Loucy (cell line): ENCODE measurements around the gene MACC1.

Experiments
- H2AFZ ChIP-seq: fragments of 200-600 bp; sonication (generic); 2 replicates; pipeline ENCODE4 v1.6.0; 2016; ENCODE audit warnings: antibody characterized with exemption, mild to moderate bottlenecking, low read length, moderate library complexity
- H3F3A ChIP-seq: fragments of 200-600 bp; 2 replicates; pipeline ENCODE4 v1.6.0; 2016; ENCODE audit warnings: antibody characterized with exemption, low read depth, mild to moderate bottlenecking
- H3K27me3 ChIP-seq: fragments of 200-600 bp; sonication (generic); 2 replicates; pipeline ENCODE4 v1.6.1; 2014; ENCODE audit warnings: low read length, mild to moderate bottlenecking; ENCODE audit not compliant: insufficient read depth, poor library complexity, severe bottlenecking
- H3K36me3 ChIP-seq: fragments of 200-600 bp; sonication (generic); 2 replicates; pipeline ENCODE4 v1.6.1; 2016; ENCODE audit warnings: low read length; ENCODE audit not compliant: insufficient read depth
- H3K4me1 ChIP-seq: fragments of 200-600 bp; sonication (generic); 2 replicates; pipeline ENCODE4 v1.5.1; 2014; ENCODE audit warnings: low read length, mild to moderate bottlenecking; ENCODE audit not compliant: insufficient read depth, poor library complexity, severe bottlenecking
- H3K4me2 ChIP-seq: fragments of 200-600 bp; sonication (generic); 2 replicates; pipeline ENCODE4 v1.6.0; 2014; ENCODE audit warnings: antibody characterized with exemption, low read length, low read depth, mild to moderate bottlenecking; ENCODE audit not compliant: poor library complexity, severe bottlenecking
- H3K4me3 ChIP-seq: fragments of 200-600 bp; sonication (generic); 2 replicates; pipeline ENCODE4 v1.5.1; 2014; ENCODE audit warnings: low read length, mild to moderate bottlenecking, mixed read lengths; ENCODE audit not compliant: poor library complexity, severe bottlenecking
- H3K79me2 ChIP-seq: fragments of 200-600 bp; sonication (generic); 2 replicates; pipeline ENCODE4 v1.6.1; 2014; ENCODE audit warnings: low read length; ENCODE audit not compliant: insufficient read depth
- H3K9ac ChIP-seq: fragments of 200-600 bp; sonication (generic); 2 replicates; pipeline ENCODE4 v1.6.0; 2014; ENCODE audit warnings: mild to moderate bottlenecking, low read depth, low read length, moderate library complexity; ENCODE audit not compliant: poor library complexity, severe bottlenecking
- H3K9me2 ChIP-seq: fragments of 200-600 bp; sonication (generic); replicated peaks from 2 replicates; pipeline ENCODE4 v1.6.1; 2016; ENCODE audit warnings: low read depth, low read length, mixed read lengths
- H3K9me3 ChIP-seq: fragments of 200-600 bp; sonication (generic); 2 replicates; pipeline ENCODE4 v1.6.1; 2014; ENCODE audit warnings: mild to moderate bottlenecking, antibody characterized with exemption, low read length, low read depth; ENCODE audit not compliant: insufficient read depth
- H4K20me1 ChIP-seq: fragments of 200-600 bp; sonication (generic); 2 replicates; pipeline ENCODE4 v1.6.0; 2014; ENCODE audit warnings: antibody characterized with exemption, low read length, mild to moderate bottlenecking; ENCODE audit not compliant: insufficient read depth, poor library complexity, severe bottlenecking
- EZH2phosphoT487 ChIP-seq: fragments of 200-600 bp; IDR thresholded peaks from 2 replicates; pipeline ENCODE4 v1.6.1; 2018; ENCODE audit warnings: antibody characterized with exemption, mild to moderate bottlenecking, moderate library complexity, borderline replicate concordance
- TF ChIP-seq, protein P1 (sequence below): fragments of 200-600 bp; sonication (generic); conservative IDR thresholded peaks from 2 replicates; pipeline ENCODE4 v1.5.1; 2014; ENCODE audit warnings: mild to moderate bottlenecking, antibody characterized with exemption, low read length

MACC1 gene

DNA sequence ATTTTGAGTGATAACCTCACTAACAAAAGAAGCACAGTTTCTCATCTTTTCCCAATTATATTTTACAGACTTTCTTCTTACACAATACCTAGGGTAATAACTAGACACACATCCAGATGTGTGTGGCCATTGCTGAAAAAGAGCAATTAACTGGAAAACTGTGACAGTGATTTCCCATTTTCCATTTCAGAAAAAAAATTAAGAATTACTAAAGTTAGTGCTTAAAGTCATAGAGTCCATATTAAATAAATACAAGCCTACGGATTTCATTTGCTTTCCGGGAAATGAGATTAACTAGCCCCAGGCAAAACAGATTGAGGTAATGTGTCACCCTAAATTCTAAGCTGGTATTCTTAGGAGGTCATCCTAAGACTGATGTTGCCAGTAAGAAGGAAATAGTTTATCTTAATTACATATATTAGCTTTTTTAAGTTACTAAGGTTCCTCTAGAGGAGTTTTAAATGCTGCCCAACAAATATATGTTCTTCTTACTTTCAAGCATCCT lies 10.2 kb upstream of the MACC1 start:
- Histone ChIP-seq H3K79me2 (no peaks in the 10 kb centered on the region), H3K4me2 (no peak overlapping the region), H3K9ac (no peak overlapping the region), H3F3A (no peaks in the 10 kb centered on the region), H3K9me2 (no peaks in the 10 kb centered on the region), H3K9me3 (no peaks in the 10 kb centered on the region), H3K27me3 (no peaks in the 10 kb centered on the region), H3K4me3 (no peak overlapping the region), H2AFZ (no peak overlapping the region), H3K4me1 (no peaks in the 10 kb centered on the region), H3K36me3 (no peaks in the 10 kb centered on the region), H4K20me1 (no peaks in the 10 kb centered on the region)
- TF ChIP-seq, protein P1, sequence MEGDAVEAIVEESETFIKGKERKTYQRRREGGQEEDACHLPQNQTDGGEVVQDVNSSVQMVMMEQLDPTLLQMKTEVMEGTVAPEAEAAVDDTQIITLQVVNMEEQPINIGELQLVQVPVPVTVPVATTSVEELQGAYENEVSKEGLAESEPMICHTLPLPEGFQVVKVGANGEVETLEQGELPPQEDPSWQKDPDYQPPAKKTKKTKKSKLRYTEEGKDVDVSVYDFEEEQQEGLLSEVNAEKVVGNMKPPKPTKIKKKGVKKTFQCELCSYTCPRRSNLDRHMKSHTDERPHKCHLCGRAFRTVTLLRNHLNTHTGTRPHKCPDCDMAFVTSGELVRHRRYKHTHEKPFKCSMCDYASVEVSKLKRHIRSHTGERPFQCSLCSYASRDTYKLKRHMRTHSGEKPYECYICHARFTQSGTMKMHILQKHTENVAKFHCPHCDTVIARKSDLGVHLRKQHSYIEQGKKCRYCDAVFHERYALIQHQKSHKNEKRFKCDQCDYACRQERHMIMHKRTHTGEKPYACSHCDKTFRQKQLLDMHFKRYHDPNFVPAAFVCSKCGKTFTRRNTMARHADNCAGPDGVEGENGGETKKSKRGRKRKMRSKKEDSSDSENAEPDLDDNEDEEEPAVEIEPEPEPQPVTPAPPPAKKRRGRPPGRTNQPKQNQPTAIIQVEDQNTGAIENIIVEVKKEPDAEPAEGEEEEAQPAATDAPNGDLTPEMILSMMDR = no peak
- no peak for TF ChIP-seq EZH2phosphoT487

DNA sequence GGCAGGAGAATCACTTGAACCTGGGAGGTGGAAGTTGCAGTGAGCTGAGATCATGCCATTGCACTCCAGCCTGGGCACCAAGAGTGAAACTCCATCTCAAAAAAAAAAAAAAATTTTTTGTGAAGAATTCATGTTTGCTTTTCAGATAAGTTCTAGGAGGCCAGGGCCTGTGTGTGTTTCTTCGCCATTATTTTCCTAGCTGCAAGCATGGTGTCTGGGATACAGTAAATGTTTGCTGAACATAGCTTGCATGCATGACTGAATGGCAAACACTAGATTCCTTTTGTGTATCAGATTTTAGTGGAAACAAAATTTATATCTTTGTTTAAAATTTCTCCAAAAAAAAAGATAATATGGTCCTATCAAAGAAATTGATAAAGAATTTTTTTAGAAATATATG lies 9.7 kb upstream of the MACC1 start:
- Histone ChIP-seq H3K79me2 (no peaks in the 10 kb centered on the region), H3F3A (no peaks in the 10 kb centered on the region), H3K4me3 (no peak overlapping the region), H3K36me3 (no peaks in the 10 kb centered on the region), H3K9ac (no peak overlapping the region), H3K4me2 (no peak overlapping the region), H3K4me1 (no peaks in the 10 kb centered on the region), H4K20me1 (no peaks in the 10 kb centered on the region), H3K9me2 (no peaks in the 10 kb centered on the region), H2AFZ (no peak overlapping the region), H3K9me3 (no peaks in the 10 kb centered on the region), H3K27me3 (no peaks in the 10 kb centered on the region)
- TF ChIP-seq, protein P1 = no peak
- TF ChIP-seq EZH2phosphoT487 = no peak

DNA sequence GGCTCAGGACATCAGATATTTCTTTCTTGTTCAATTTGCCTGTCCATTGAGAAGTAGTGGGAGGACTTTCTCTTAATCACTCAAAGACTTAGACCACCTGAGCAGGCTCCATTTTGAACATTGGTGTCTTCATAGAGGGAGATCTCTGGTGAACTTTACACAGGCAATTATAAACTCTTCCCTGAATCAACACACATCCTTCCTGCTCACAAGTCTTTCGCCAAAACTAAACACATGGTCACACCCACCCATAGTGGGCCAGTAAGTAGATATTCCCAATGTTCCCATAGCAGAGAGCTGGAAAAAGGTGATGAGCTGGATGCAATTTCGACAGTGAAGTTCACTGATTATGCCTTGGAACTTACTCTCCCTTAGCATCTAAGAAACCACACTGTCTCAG lies 8.2 kb upstream of the MACC1 start:
- H3K4me2 ChIP-seq = no peak overlapping the region

More for the DNA sequence above, 8.2 kb upstream of the MACC1 start:
- H3K79me2 ChIP-seq = no peaks in the 10 kb centered on the region
- H3K4me3 ChIP-seq = no peak overlapping the region
- no peak overlapping the region for H2AFZ ChIP-seq
- H3K9me2 ChIP-seq = no peaks in the 10 kb centered on the region
- no peaks in the 10 kb centered on the region for H3K27me3 ChIP-seq
- H3F3A ChIP-seq = no peaks in the 10 kb centered on the region
- no peaks in the 10 kb centered on the region for H3K36me3 ChIP-seq
- no peak overlapping the region for H3K9ac ChIP-seq
- H3K9me3 ChIP-seq = no peaks in the 10 kb centered on the region
- peaks cover 10% of the 10 kb centered on the region for H3K4me1 ChIP-seq
- TF ChIP-seq EZH2phosphoT487 = no peak
- TF ChIP-seq, protein P1 = no peak
- no peaks in the 10 kb centered on the region for H4K20me1 ChIP-seq
